ENCODE results near the gene IQCK.

Gene IQCK

GRCh38 chr16:19722269-19722952 is 4.3 kb downstream of the IQCK start:
- no peak for DNase-seq

- DNase-seq, result no peak
Measured at GRCh38 chr16:19722981-19723380, 4.9 kb downstream of the IQCK start.

GRCh38 chr16:19728636-19728965 is 10.5 kb downstream of the IQCK start:
- DNase-seq, result no peak

- DNase-seq, result no peak
Measured at GRCh38 chr16:19733551-19733950, 15.5 kb downstream of the IQCK start.

- DNase-seq, result no peak
Measured at GRCh38 chr16:19735074-19735867, 17.2 kb downstream of the IQCK start.

- no peak for DNase-seq
Measured at GRCh38 chr16:19737306-19738038, 19.4 kb downstream of the IQCK start.

- no peak for DNase-seq
Measured at GRCh38 chr16:19741354-19741753, 23.3 kb downstream of the IQCK start.

- no peak for DNase-seq
Measured at GRCh38 chr16:19743816-19744159, 25.7 kb downstream of the IQCK start.

- peak; percentile 42 for DNase-seq
Measured at GRCh38 chr16:19744670-19745069, 26.6 kb downstream of the IQCK start.

- DNase-seq, result no peak
Measured at GRCh38 chr16:19745286-19746010, 27.4 kb downstream of the IQCK start.

- DNase-seq, result no peak
Measured at GRCh38 chr16:19746561-19746960, 28.5 kb downstream of the IQCK start.

GRCh38 chr16:19748389-19749168 is 30.5 kb downstream of the IQCK start:
- no peak for DNase-seq

GRCh38 chr16:19749571-19750080 is 31.6 kb downstream of the IQCK start:
- DNase-seq, result no peak

- DNase-seq, result no peak
Measured at GRCh38 chr16:19751478-19752385, 33.7 kb downstream of the IQCK start.

GRCh38 chr16:19753815-19754643 is 36.0 kb downstream of the IQCK start:
- no peak for DNase-seq

GRCh38 chr16:19754644-19755036 is 36.6 kb downstream of the IQCK start:
- no peak for DNase-seq

- no peak for DNase-seq
Measured at GRCh38 chr16:19755268-19755667, 37.2 kb downstream of the IQCK start.

- no peak for DNase-seq
Measured at GRCh38 chr16:19757026-19757425, 39.0 kb downstream of the IQCK start.

- DNase-seq, result peak; percentile 3
Measured at GRCh38 chr16:19757762-19758595, 39.9 kb downstream of the IQCK start.

All from NCI-H2081 treated with DMSO at 0.1 percent for 48 hours (cell line).